Kidney capillary endothelial cell (primary cell): ENCODE data around the gene SKOR1.

Source experiments
- DNase-seq: peaks from one replicate; pipeline ENCODE4 v3.0.0-alpha.2; 2018; ENCODE audit warnings: low spot score

SKOR1 gene, protein sequence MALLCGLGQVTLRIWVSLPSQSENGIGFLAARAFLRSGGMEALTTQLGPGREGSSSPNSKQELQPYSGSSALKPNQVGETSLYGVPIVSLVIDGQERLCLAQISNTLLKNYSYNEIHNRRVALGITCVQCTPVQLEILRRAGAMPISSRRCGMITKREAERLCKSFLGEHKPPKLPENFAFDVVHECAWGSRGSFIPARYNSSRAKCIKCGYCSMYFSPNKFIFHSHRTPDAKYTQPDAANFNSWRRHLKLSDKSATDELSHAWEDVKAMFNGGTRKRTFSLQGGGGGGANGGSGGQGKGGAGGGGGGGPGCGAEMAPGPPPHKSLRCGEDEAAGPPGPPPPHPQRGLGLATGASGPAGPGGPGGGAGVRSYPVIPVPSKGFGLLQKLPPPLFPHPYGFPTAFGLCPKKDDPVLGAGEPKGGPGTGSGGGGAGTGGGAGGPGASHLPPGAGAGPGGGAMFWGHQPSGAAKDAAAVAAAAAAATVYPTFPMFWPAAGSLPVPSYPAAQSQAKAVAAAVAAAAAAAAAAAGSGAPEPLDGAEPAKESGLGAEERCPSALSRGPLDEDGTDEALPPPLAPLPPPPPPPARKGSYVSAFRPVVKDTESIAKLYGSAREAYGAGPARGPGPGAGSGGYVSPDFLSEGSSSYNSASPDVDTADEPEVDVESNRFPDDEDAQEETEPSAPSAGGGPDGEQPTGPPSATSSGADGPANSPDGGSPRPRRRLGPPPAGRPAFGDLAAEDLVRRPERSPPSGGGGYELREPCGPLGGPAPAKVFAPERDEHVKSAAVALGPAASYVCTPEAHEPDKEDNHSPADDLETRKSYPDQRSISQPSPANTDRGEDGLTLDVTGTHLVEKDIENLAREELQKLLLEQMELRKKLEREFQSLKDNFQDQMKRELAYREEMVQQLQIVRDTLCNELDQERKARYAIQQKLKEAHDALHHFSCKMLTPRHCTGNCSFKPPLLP

GRCh38 chr15:67824976-67825880, at the start of gene SKOR1:
Gene SKOR1 (plus strand): TSS chr15:67825509. CDS start chr15:67825603, 94 bp downstream.
- DNase-seq = no peak

DNA sequence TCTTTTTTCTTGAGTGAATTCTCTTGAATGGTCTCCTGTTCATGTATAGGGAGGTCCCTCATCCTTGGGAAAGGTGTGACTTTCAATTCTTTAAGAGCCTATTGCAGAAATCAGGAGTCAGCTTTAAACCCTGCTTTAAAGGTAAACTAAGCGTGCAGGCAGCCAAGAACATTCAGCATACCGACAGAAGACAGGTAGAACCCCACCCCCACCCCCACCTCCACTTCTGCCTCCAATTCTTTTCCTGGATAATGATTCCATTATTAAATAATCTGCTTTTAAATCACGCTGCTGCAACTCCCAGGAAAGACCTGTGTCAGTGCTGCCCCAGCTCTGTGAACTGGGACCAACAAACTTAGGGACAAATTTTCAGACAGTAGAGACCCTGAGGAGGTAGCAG, 49.3 kb upstream of the SKOR1 start:
- no peak for DNase-seq

- DNase-seq = peak; percentile 18
Observed at GRCh38 chr15:67776600-67776999, 48.7 kb upstream of the SKOR1 start.

GRCh38 chr15:67777071-67777470, 48.2 kb upstream of the SKOR1 start:
- DNase-seq = no peak

- DNase-seq = no peak
Observed at GRCh38 chr15:67777773-67778172, 47.5 kb upstream of the SKOR1 start.

DNA sequence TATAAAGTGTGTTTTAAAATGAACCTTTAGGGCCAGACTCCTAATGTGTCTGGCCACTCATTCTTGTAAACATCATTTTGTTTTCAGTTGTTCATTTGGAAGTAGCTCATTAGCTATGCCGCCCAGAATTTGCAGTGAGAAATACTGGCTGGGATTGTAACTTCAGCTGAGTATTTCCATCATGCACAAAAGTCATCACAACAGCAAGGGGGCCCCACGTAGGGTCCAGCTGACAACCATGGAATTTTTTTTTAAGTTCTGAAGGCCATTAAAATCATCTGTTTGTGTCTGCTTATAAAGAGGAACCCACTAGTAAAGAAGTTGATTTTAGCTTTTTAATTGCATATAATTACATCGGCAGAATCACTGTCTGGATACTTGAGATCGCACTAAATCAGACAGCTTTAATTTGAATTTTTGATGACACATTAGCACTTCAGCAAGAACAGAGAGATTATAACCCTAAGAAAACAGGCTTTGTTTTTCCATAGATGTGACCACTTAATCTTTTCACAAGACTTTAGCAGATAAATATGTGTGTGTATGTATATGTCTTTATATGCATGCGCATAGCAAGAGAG, 46.3 kb upstream of the SKOR1 start:
- DNase-seq = no peak

DNA sequence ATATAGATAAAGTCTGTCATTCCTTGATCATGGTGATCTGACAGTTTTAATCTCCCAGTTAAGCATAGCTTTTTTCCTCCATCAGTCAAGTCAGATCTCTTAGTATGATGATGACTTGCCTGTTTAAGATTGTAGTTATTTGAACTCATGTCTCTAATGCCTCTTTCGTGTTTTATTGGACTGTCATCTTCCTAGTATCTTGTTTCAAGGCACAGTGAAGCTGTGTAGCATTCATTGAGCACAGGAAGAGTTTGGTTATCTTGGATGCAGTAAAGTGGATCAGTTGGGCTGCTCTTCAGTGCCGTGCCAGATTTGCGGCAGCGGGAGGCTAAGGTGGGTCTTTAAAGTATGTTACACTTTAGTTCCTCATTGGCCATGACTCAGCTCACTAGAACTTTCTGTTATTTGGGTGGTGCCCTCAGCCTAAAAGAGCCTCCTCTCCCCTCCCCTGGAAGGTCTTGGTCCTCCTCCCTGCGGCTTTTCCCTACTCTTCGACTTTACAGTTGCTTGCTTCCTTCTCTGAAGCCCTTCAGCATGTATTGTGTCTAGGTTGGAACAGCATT, 45.7 kb upstream of the SKOR1 start:
- no peak for DNase-seq

GRCh38 chr15:67781061-67781460, 44.2 kb upstream of the SKOR1 start:
- DNase-seq = no peak

DNA sequence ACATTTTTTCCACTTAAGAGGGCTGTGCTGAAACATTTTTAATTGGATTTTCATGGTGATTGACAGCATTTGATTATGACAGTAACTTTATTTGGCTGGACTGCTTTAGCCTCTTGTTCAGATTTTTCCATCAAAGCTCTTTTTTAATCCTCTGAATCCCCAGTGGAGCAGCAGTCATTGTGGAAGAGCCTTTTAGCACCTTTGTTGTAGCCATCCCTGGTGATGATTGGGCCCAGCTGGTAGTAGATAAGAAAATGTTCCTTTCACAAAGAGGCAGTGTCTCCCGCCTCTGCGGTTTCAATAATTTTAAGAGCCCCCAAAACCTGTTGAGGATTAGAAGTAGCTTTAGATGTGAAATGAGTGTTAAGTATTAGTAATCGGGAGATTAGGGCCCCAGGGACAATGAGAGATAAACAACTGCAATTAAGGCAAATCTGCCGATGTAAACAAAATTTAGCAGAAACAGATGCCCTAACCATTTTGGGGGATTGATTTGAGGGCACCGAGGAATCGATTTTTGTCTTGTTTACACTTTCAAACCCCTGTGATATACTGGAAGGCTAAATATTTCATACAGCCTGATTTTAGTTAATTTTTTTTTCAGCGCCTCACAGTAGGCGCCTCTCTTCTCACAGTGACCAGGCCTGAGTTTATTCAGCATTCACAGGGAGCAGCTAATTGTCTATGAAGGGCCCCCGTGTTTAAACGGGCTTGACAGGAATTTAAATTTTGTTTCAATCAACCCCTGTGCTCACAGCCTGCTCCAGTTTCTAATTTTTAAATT, 43.2 kb upstream of the SKOR1 start:
- DNase-seq = no peak

DNA sequence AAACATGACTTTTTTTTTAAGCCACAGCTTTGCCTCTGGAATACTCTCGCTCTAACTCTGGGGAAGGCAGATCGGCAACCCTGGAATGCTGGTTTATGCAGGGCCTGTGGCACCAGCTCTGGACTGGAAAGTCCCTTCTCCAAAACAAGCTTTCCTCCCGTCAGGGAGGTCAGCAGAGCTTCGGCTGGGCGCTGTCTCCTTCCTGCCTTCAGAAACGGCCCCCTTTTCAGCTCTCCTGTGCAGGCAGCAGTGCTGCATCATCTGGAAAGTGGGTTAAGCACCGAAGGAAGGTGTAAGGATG, 42.7 kb upstream of the SKOR1 start:
- DNase-seq = no peak

DNA sequence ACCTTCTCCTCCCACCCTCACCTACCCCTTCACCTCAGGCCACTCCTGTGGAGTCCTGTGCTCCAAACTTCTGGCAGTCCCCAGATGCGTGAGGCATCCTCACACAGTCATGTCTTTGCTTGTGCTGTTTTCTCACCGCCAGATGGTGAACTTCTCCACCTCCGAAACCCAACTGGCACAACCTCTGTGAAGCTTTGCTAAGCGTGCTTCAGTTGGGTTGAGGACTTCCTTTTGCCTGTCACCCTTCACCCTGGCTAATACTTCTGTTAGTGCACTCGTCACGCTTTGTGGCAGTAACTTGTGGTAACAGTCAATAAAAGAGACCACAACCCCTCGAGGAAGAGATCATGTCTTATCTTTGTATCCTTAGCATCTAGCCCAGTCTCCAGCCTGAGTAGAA, 42.0 kb upstream of the SKOR1 start:
- DNase-seq = no peak

DNA sequence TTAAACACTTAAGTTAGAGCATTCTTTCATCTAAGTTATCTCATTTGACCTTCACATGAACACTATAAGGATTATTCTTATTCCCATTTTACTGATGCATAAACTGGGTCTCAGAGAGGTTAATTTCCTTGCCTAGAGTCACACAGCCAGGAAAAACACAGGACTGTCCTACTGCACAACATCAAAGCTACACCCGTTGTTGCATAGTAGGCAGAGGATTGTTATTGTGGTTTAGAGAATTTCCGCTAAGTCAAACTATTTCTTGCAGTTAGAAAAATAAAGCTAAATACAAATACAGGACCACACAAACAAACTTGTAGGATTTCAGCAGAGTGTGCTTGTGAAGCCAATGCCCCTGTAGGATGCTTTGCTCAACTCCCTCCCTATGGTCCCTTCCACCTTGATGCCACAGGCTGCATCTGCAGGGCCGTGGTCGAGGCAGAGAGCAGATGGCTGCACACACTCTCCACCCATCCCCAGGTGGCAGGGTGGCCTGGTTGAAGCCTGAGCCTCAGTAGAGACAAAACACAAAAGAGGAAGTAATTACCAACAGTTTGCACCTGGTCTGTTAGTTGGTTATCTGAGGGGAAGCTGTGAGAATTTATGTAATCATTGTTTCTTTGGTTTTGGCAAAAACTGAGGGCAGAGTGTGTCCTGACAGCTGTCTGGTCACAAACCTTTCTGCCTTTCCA, 41.1 kb upstream of the SKOR1 start:
- DNase-seq = no peak

GRCh38 chr15:67784856-67785430, 40.4 kb upstream of the SKOR1 start:
- no peak for DNase-seq

DNA sequence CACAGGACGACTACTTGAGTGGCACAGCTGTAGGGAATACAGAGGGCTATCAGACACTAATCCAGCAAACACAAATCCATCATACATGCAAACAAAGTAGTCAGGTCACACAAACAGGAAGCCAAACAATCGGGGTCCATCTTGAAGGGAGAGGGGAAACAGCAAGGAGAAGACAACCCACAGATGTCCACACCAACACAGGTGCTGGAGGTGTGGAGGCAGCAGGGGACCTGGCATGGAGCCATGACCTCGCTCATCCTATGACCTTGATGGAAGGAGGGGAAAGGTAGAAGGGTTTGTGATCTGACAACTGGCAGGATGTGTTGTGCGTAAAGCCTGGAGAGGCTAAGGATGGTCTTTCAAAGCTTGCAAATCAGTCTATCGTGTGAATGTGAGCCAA, 39.9 kb upstream of the SKOR1 start:
- no peak for DNase-seq

- no peak for DNase-seq
Observed at GRCh38 chr15:67786646-67787045, 38.7 kb upstream of the SKOR1 start.

GRCh38 chr15:67788986-67789385, 36.3 kb upstream of the SKOR1 start:
- DNase-seq = no peak

DNA sequence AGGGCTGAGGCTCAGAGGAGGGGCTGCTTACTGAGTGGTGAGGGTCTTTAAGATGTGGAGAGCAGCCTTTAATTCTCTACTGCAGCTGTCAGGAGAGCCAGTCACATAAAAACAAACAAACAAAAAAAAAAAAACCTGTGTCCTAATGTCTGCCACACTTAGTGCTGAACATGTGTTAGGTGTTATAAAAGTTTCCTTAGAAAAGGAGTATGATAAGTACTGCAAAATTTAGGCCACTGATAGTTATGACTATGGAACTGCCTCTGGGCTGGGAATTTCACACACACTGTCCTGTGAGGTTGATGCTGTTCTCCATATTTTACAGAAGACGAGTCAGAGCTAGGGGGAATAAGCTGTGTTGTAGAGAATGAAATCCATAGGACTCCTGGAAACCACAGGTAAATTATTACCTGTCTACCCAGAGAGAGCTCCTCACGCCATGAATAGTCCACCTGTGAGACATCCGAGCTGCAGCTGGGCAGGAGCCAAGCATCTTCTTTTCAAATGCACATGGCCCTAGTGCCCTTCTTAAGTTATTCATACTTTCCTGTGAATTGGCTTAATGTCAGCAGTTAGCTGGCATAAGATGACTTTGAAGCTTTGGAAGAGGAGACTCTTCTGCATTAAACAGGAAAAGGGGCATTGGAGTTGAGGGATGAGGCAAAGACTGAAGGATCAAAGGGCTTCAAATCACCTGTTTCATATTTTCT, 34.5 kb upstream of the SKOR1 start:
- DNase-seq = no peak

- DNase-seq = peak; percentile 17
Observed at GRCh38 chr15:67792250-67792942, 32.9 kb upstream of the SKOR1 start.
